ENCODE measurements around the gene COCH. TPM values are rescaled to one million over a fixed set of nuclear protein-coding genes. Genes with fewer than 3 reads are reported as not detected.
A peak's percentile ranks its signal among the peaks of the same experiment; 100 is the strongest.

COCH gene
- total RNA-seq, result under 1 TPM in 2 of 3 donors, not detected in 1; 0.27 to 0.73 TPM
- 2.7 TPM for total RNA-seq (2013)

- no peak within 1 kb of the TSS for H3K27ac Mint-ChIP-seq
- H3K36me3 Mint-ChIP-seq, result no peaks in the 10 kb centered on the region
- peaks cover 28% of the 10 kb centered on the region for H3K27me3 ChIP-seq (ENCODE audit: control insufficient read depth, insufficient read depth, low read length)
- no peaks in the 10 kb centered on the region for H3K36me3 ChIP-seq (ENCODE audit: control insufficient read depth, insufficient read depth, low read length)
- H3K9me3 ChIP-seq (ENCODE audit: control insufficient read depth, insufficient read depth, low read length), result no peaks in the 10 kb centered on the region
- H3K4me3 Mint-ChIP-seq, result peak within 1 kb of the TSS; percentile 89
- peaks cover 46 to 54% of the 10 kb centered on the region in 2 donors for H3K27me3 Mint-ChIP-seq (ENCODE audit: low read depth in 2 of 2)
- H3K27ac ChIP-seq (ENCODE audit: low read length), result no peak within 1 kb of the TSS
- H3K4me3 ChIP-seq (ENCODE audit: low read length), result peak within 1 kb of the TSS; percentile 37
- peaks cover 10% of the 10 kb centered on the region for H3K4me1 ChIP-seq (ENCODE audit: control insufficient read depth, insufficient read depth, low read length)
- peak; percentile 68 to 83 (median 78) for ATAC-seq
- intact Hi-C loops (cut with micrococcal nuclease), result no loop called here
- 2% methylated on average over 99 of the region's 99 CpGs for WGBS (ENCODE audit: insufficient coverage)
- no peaks in the 10 kb centered on the region for H3K9me3 Mint-ChIP-seq
- peak; percentile 38 for TF ChIP-seq CTCF (IDR thresholded peaks at IDR 0.05)
- DNase-seq, result peak; percentile 18 to 39
- peaks cover 0 to 15% of the 10 kb centered on the region in 2 donors for H3K4me1 Mint-ChIP-seq
Measured at GRCh38 chr14:30874120-30874998, at the start of gene COCH. Gene COCH (plus strand): TSS chr14:30874559. CDS start chr14:30874939, 380 bp downstream.

DNA sequence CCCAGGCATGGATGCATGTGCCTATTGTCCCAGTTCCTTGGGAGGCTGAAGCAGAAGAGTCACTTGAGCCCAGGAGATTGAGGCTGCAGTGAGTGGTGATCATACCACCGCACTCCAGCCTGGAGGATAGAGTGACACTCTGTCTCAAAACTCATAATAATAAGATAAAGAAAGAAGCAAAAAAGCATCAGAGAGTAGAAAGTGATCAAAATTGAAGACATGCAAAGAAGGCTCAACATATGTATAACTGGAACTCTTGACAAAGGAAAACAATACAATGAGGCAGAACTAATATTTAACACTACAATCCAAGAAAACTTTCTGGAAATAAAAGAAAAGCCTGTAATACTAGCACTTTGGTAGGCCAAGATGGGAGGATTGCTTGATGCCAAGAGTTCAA lies 48.3 kb upstream of the COCH start:
- H3K9me3 ChIP-seq (ENCODE audit: control insufficient read depth, insufficient read depth, low read length), result no peaks in the 10 kb centered on the region
- H3K27ac ChIP-seq (ENCODE audit: low read length), result no peak overlapping the region
- peaks cover 6% of the 10 kb centered on the region in 2 donors for H3K9me3 Mint-ChIP-seq
- H3K27me3 Mint-ChIP-seq (ENCODE audit: low read depth in 2 of 2), result peaks cover 5 to 6% of the 10 kb centered on the region in 2 donors
- no peak overlapping the region for H3K27ac Mint-ChIP-seq
- H3K4me3 Mint-ChIP-seq, result no peak overlapping the region
- no CpG with 5 or more reads among the region's 1 CpG for WGBS (ENCODE audit: insufficient coverage)
- DNase-seq (no peak), ATAC-seq (no peak)
- TF ChIP-seq CTCF (IDR thresholded peaks at IDR 0.05), result no peak
- no peak overlapping the region for H3K4me3 ChIP-seq (ENCODE audit: low read length)
- H3K36me3 ChIP-seq (ENCODE audit: control insufficient read depth, insufficient read depth, low read length), result no peaks in the 10 kb centered on the region
- no peaks in the 10 kb centered on the region for H3K36me3 Mint-ChIP-seq
- intact Hi-C loops (cut with micrococcal nuclease), result no loop called here
- H3K4me1 ChIP-seq (ENCODE audit: control insufficient read depth, insufficient read depth, low read length), result no peaks in the 10 kb centered on the region
- H3K4me1 Mint-ChIP-seq, result no peaks in the 10 kb centered on the region
- peaks cover 2% of the 10 kb centered on the region for H3K27me3 ChIP-seq (ENCODE audit: control insufficient read depth, insufficient read depth, low read length)

DNA sequence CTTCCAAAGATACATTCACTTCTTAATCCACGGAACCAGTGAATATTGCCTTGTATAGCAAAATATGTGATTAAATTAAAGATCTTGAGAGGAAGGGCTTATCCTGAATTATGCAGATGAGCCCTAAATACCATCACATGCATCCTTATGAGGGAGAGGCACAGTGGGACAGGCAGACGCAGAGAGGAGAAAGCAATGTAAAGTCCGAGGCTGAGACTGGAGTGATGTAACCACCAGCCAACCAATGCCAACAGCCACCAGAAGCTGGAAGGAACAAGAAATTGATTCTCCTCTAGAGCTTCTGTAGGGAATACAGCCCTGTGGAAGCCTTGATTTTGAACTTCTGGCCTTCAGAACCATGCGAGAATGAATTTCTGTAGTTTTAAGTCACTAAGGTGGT lies 44.5 kb upstream of the COCH start:
- no peak for TF ChIP-seq CTCF (IDR thresholded peaks at IDR 0.05)
- H3K27ac Mint-ChIP-seq, result no peak overlapping the region
- intact Hi-C loops (cut with micrococcal nuclease), result no loop called here

More for the DNA sequence above, 44.5 kb upstream of the COCH start:
- H3K36me3 Mint-ChIP-seq, result no peaks in the 10 kb centered on the region
- Histone ChIP-seq H3K4me1 (ENCODE audit: control insufficient read depth, insufficient read depth, low read length) (no peaks in the 10 kb centered on the region), H3K27me3 (ENCODE audit: control insufficient read depth, insufficient read depth, low read length) (no peaks in the 10 kb centered on the region), H3K9me3 (ENCODE audit: control insufficient read depth, insufficient read depth, low read length) (peaks cover 6% of the 10 kb centered on the region), H3K27ac (ENCODE audit: low read length) (no peak overlapping the region), H3K36me3 (ENCODE audit: control insufficient read depth, insufficient read depth, low read length) (no peaks in the 10 kb centered on the region), H3K4me3 (ENCODE audit: low read length) (no peak overlapping the region)
- peaks cover 2 to 3% of the 10 kb centered on the region in 2 donors for H3K9me3 Mint-ChIP-seq
- WGBS (ENCODE audit: insufficient coverage), result 100% methylated on average over 2 of the region's 4 CpGs
- no peaks in the 10 kb centered on the region for H3K4me1 Mint-ChIP-seq
- H3K27me3 Mint-ChIP-seq (ENCODE audit: low read depth in 2 of 2), result peaks cover 0 to 6% of the 10 kb centered on the region in 2 donors
- DNase-seq, result no peak
- ATAC-seq, result no peak
- H3K4me3 Mint-ChIP-seq, result no peak overlapping the region
